Measurements from ENCODE around the gene ANAPC2.

DNA sequence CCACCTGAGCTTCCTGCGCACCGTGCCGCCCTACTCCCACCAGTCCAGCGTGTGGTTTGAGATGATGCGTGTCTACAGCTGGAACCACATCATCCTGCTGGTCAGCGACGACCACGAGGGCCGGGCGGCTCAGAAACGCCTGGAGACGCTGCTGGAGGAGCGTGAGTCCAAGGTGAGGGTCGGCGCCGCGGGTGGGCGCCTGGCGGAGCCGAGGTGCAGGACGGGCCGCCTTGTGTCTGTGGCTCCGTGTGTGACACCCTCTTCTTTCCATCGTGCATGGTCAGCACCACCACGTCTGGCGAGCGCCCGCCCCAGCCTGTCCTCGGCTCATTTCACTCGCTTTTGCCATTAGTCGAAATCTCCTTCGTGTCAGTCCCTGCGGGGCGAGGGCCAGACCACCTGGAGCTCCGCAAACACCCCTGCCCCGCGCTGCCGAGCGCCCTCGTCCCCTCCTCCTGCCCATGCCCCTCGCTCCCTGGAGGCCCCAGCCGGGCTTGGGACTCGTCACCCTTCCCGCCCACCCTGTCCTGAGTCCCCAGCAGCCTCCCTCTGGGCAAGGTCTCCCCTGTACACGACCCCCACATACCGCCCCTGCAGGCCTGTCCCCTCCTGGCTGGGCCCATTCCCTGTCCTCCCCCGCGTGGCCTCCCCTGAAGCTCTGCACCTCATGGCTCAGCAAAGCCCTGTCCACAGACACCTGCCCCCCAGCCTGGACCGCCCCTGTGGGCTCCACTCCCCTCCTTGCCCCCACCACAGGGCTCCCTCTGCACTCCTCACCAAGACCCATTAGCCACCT is 42.4 kb downstream of the ANAPC2 start:
- TF ChIP-seq, protein P1, sequence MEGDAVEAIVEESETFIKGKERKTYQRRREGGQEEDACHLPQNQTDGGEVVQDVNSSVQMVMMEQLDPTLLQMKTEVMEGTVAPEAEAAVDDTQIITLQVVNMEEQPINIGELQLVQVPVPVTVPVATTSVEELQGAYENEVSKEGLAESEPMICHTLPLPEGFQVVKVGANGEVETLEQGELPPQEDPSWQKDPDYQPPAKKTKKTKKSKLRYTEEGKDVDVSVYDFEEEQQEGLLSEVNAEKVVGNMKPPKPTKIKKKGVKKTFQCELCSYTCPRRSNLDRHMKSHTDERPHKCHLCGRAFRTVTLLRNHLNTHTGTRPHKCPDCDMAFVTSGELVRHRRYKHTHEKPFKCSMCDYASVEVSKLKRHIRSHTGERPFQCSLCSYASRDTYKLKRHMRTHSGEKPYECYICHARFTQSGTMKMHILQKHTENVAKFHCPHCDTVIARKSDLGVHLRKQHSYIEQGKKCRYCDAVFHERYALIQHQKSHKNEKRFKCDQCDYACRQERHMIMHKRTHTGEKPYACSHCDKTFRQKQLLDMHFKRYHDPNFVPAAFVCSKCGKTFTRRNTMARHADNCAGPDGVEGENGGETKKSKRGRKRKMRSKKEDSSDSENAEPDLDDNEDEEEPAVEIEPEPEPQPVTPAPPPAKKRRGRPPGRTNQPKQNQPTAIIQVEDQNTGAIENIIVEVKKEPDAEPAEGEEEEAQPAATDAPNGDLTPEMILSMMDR (IDR thresholded peaks at IDR 0.05): no peak
- no peak for TF ChIP-seq POLR2A (IDR thresholded peaks at IDR 0.05)

All from prostate gland (tissue), 2 donors.